HG02970 (cell line): ENCODE results near the gene CAPZA1.
"Not testable (repeated sequence)": the region's sequence is repeated elsewhere in the genome, so short reads cannot be mapped to it uniquely, and the experiment has no call there.

Experiments used
- ATAC-seq: cut with Tn5 transposase; IDR thresholded peaks from one replicate; pipeline ENCODE4 v1.9.1; 2021; ENCODE audit warnings: mild to moderate bottlenecking, moderate library complexity, moderate number of reproducible peaks; ENCODE audit not compliant: unreplicated experiment, low FRiP score

The CAPZA1 gene

GRCh38 chr1:112626193-112626592, 6.6 kb downstream of the CAPZA1 start:
- ATAC-seq, result no peak

- no peak for ATAC-seq
These were observed 7.3 kb downstream of the CAPZA1 start for GRCh38 chr1:112626887-112627286.

GRCh38 chr1:112628516-112628915, 8.9 kb downstream of the CAPZA1 start:
- no peak for ATAC-seq

- ATAC-seq, result no peak
These were observed 9.6 kb downstream of the CAPZA1 start for GRCh38 chr1:112629256-112629655.

GRCh38 chr1:112633628-112634027, 14.0 kb downstream of the CAPZA1 start:
- ATAC-seq, result no peak

GRCh38 chr1:112634367-112634766, 14.7 kb downstream of the CAPZA1 start:
- no peak for ATAC-seq

GRCh38 chr1:112636056-112636455, 16.4 kb downstream of the CAPZA1 start:
- no peak for ATAC-seq

- ATAC-seq, result no peak
These were observed 17.1 kb downstream of the CAPZA1 start for GRCh38 chr1:112636597-112637253.

- ATAC-seq, result no peak
These were observed 17.9 kb downstream of the CAPZA1 start for GRCh38 chr1:112637254-112638109.

GRCh38 chr1:112638110-112638428, 18.4 kb downstream of the CAPZA1 start:
- ATAC-seq, result no peak

GRCh38 chr1:112640437-112640836, 20.8 kb downstream of the CAPZA1 start:
- not testable (repeated sequence) for ATAC-seq

GRCh38 chr1:112643080-112643479, 23.4 kb downstream of the CAPZA1 start:
- ATAC-seq, result no peak

GRCh38 chr1:112646225-112646624, 26.6 kb downstream of the CAPZA1 start:
- ATAC-seq, result no peak

- ATAC-seq, result no peak
These were observed 31.6 kb downstream of the CAPZA1 start for GRCh38 chr1:112651205-112651604.

GRCh38 chr1:112665857-112666256, 46.2 kb downstream of the CAPZA1 start:
- no peak for ATAC-seq

GRCh38 chr1:112666946-112667345, 47.3 kb downstream of the CAPZA1 start:
- no peak for ATAC-seq

GRCh38 chr1:112672009-112672408, 52.4 kb downstream of the CAPZA1 start:
- no peak for ATAC-seq

GRCh38 chr1:112672842-112673241, 53.2 kb downstream of the CAPZA1 start:
- ATAC-seq, result no peak

GRCh38 chr1:112673592-112674439, 54.2 kb downstream of the CAPZA1 start:
- peak; percentile 7 for ATAC-seq

GRCh38 chr1:112674440-112674985, 54.9 kb downstream of the CAPZA1 start, which contains the start of gene MOV10:
TSS of gene MOV10 (plus strand) at chr1:112674659. CDS start at chr1:112674913, 254 bp downstream.
- ATAC-seq, result peak; percentile 55
